Colonic mucosa (tissue), 4 donors: ENCODE measurements around the gene PCGF3. TPM values are rescaled to one million over a fixed set of nuclear protein-coding genes. Genes with fewer than 3 reads are reported as not detected.

Experiments used
- DNase-seq: peaks from one replicate; pipeline ENCODE4 v3.0.0-alpha.2; 2020
- H3K27ac ChIP-seq: fragments of 200-600 bp; one replicate; pipeline ENCODE4 v1.8.0; 2021
- H3K27me3 ChIP-seq: fragments of 200-600 bp; one replicate; pipeline ENCODE4 v1.8.0; 2021
- H3K36me3 ChIP-seq: fragments of 200-600 bp; one replicate; pipeline ENCODE4 v1.8.0; 2021
- H3K4me1 ChIP-seq: fragments of 200-600 bp; one replicate; pipeline ENCODE4 v1.8.0; 2021; ENCODE audit warnings: mild to moderate bottlenecking
- H3K4me3 ChIP-seq: fragments of 200-600 bp; one replicate; pipeline ENCODE4 v1.8.0; 2021
- H3K9ac ChIP-seq, 2 donors: one replicate each; pipeline ENCODE4 v1.7.0; 2013; ENCODE audit warnings: control low read depth in 2 of 2, low read depth in 2 of 2, low read length in 2 of 2
- H3K9me3 ChIP-seq: fragments of 200-600 bp; one replicate; pipeline ENCODE4 v1.8.0; 2021
- intact Hi-C: fragments of 100-400 bp; cut with DNase I; formaldehyde crosslinking; loops from one replicate; pipeline ENCODE4 v1.14.1; 2022
- total RNA-seq, 2 donors: library from RNA; stranded (reverse); fragmentation: NEBNext Ultra II Directional in 1 of 2; extraction: Animal tissue kit (Norgen Biotek cat#: 25700) in 1 of 2; gene quantifications; one replicate each; pipeline ENCODE4 v1.2.1, GENCODE V29; 2021
- TF ChIP-seq, protein P1 (sequence below): fragments of 200-600 bp; IDR thresholded peaks from one replicate; pipeline ENCODE4 v1.8.0; 2022; ENCODE audit warnings: antibody characterized with exemption, mild to moderate bottlenecking
- donor health status: healthy.
- donor health status: DM: no; HTN: no; CAD: no.
- donor health status: DM: no; HTN: no; CAD: no.

Gene PCGF3
- total RNA-seq, 2 donors from 2014 or later: 50.8 to 53.2 TPM

- intact Hi-C loops: no loop called here
- TF ChIP-seq, protein P1, sequence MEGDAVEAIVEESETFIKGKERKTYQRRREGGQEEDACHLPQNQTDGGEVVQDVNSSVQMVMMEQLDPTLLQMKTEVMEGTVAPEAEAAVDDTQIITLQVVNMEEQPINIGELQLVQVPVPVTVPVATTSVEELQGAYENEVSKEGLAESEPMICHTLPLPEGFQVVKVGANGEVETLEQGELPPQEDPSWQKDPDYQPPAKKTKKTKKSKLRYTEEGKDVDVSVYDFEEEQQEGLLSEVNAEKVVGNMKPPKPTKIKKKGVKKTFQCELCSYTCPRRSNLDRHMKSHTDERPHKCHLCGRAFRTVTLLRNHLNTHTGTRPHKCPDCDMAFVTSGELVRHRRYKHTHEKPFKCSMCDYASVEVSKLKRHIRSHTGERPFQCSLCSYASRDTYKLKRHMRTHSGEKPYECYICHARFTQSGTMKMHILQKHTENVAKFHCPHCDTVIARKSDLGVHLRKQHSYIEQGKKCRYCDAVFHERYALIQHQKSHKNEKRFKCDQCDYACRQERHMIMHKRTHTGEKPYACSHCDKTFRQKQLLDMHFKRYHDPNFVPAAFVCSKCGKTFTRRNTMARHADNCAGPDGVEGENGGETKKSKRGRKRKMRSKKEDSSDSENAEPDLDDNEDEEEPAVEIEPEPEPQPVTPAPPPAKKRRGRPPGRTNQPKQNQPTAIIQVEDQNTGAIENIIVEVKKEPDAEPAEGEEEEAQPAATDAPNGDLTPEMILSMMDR: no peak
- DNase-seq: no peak
- Histone ChIP-seq H3K9me3 (no peaks in the 10 kb centered on the region), H3K9ac (peak overlapping the region; percentile 66 to 97), H3K4me3 (peak overlapping the region; percentile 8), H3K27ac (no peak overlapping the region), H3K27me3 (no peaks in the 10 kb centered on the region), H3K4me1 (peaks cover 3% of the 10 kb centered on the region), H3K36me3 (no peaks in the 10 kb centered on the region)
Observed at GRCh38 chr4:706834-707598, 1.4 kb downstream of the PCGF3 start.

- no peak overlapping the region for H3K9ac ChIP-seq
- no peak overlapping the region for H3K4me3 ChIP-seq
- no peak for DNase-seq
- no peaks in the 10 kb centered on the region for H3K27me3 ChIP-seq
- TF ChIP-seq, protein P1: no peak
- no peaks in the 10 kb centered on the region for H3K9me3 ChIP-seq
- H3K27ac ChIP-seq: no peak overlapping the region
- intact Hi-C loops: no loop called here
- H3K4me1 ChIP-seq: peaks cover 3% of the 10 kb centered on the region
- no peaks in the 10 kb centered on the region for H3K36me3 ChIP-seq
Observed at GRCh38 chr4:707929-708630, 2.4 kb downstream of the PCGF3 start.

DNA sequence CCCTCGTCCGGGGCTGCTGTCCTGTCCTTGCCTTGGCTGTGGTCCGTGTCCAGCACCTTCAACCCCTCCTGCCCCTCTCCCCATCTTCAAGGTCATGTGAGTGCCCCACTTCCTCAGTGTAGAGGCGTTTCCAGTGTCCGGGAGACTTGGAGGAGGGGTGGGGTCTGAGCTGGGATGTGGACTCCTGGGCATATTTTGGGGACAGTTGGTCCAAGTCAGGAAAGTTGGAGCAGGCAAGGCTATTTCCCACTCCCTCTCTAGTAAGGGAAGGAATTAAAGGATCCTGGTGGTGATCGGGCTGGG lies 3.0 kb downstream of the PCGF3 start:
- H3K4me1 ChIP-seq: peaks cover 3% of the 10 kb centered on the region
- no peaks in the 10 kb centered on the region for H3K9me3 ChIP-seq
- H3K4me3 ChIP-seq: no peak overlapping the region
- H3K36me3 ChIP-seq: no peaks in the 10 kb centered on the region
- no peak overlapping the region for H3K9ac ChIP-seq
- H3K27me3 ChIP-seq: no peaks in the 10 kb centered on the region
- TF ChIP-seq, protein P1: no peak
- no peak overlapping the region for H3K27ac ChIP-seq
- intact Hi-C loops: no loop called here
- no peak for DNase-seq

GRCh38 chr4:709348-709747 lies 3.7 kb downstream of the PCGF3 start:
- TF ChIP-seq, protein P1: no peak
- Histone ChIP-seq H3K9me3 (no peaks in the 10 kb centered on the region), H3K36me3 (no peaks in the 10 kb centered on the region), H3K4me1 (peaks cover 3% of the 10 kb centered on the region), H3K27ac (no peak overlapping the region), H3K4me3 (no peak overlapping the region), H3K27me3 (no peaks in the 10 kb centered on the region), H3K9ac (no peak overlapping the region)
- DNase-seq: no peak
- intact Hi-C loops: no loop called here

DNA sequence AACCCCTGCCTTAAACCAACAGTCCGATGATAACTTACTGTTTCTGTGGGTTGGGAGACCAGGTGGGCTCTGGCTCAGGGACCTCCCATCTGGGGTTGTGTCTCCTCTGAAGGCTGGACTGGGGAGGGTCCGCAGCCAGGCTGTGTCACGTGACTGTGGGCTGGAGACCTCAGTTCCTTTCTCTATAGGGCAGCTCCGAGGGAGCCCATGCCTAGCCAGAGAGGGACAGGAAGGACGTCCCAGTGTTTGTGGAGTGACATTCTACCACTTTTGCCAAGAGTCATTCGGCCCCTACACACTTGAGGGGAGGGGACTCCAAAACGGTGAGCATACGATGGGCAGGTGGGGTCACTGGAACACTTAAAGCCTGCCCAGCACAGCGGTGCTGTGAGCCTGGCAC lies 4.5 kb downstream of the PCGF3 start:
- no peaks in the 10 kb centered on the region for H3K36me3 ChIP-seq
- H3K27ac ChIP-seq: no peak overlapping the region
- H3K9me3 ChIP-seq: no peaks in the 10 kb centered on the region
- intact Hi-C loops: no loop called here
- TF ChIP-seq, protein P1: no peak
- no peak for DNase-seq
- peaks cover 3% of the 10 kb centered on the region for H3K4me1 ChIP-seq
- H3K27me3 ChIP-seq: no peaks in the 10 kb centered on the region
- H3K9ac ChIP-seq: no peak overlapping the region
- H3K4me3 ChIP-seq: no peak overlapping the region
